Keratinocyte (primary cell): Measurements from ENCODE around the gene TPO.

ENCODE experiments used
- CTCF ChIP-seq, 3 experiments: IDR thresholded peaks in 1 of 3; conservative IDR thresholded peaks in 1 of 3; optimal IDR thresholded peaks in 1 of 3; 2 replicates in 2 of 3; 3 replicates in 1 of 3; pipeline versions ENCODE3 to v1.5.1; 2011; ENCODE audit warnings: low read length in 3 of 3, mild to moderate bottlenecking in 3 of 3, moderate library complexity in 2 of 3, control low read depth in 1 of 3, inconsistent platforms in 1 of 3; ENCODE audit not compliant: insufficient read depth in 2 of 3; ENCODE audit errors: extremely low read depth in 1 of 3
- EZH2 ChIP-seq: IDR thresholded peaks from one replicate; pipeline ENCODE4 v1.6.1; 2012; ENCODE audit warnings: inconsistent platforms, mild to moderate bottlenecking, low read length, moderate library complexity

DNA sequence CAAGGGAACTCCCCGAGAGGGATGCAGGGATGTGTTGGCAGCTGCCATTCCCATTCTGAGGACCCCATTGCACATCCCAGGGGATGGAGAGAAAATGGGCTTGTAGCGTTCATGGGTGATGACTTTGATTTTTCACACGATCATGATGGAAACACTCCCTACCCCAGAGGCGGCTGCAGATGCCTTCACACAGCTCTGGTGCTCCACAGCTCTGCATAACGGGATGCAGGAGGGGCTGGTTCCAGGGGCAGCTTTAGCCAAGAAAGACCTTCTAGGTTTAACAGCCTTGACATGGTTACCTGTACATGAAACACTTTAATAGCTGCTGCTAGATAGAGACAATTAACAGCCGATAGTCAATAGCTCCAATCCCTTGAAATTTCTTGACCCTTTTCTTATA lies 88.7 kb downstream of the TPO start:
- TF ChIP-seq CTCF (optimal IDR thresholded peaks at IDR 0.05 in 1 of 3, IDR thresholded peaks at IDR 0.05 in 1 of 3, conservative IDR thresholded peaks at IDR 0.05 in 1 of 3; ENCODE audit: extremely low read depth in 1 of 3, insufficient read depth in 2 of 3, low read length in 3 of 3) (no peak), EZH2 (no peak)
